ENCODE data around the gene NIBAN1.

NIBAN1 gene

GRCh38 chr1:184929711-184930202 is 44.6 kb downstream of the NIBAN1 start:
- Histone ChIP-seq H3K36me3 (ENCODE audit: control insufficient read depth, insufficient read depth, low read length) (no peaks in the 10 kb centered on the region), H3K4me1 (ENCODE audit: control insufficient read depth, insufficient read depth, low read length) (no peaks in the 10 kb centered on the region), H3K27me3 (ENCODE audit: control insufficient read depth, insufficient read depth, low read length) (no peaks in the 10 kb centered on the region), H3K9me3 (ENCODE audit: control insufficient read depth, insufficient read depth, low read depth, low read length) (no peaks in the 10 kb centered on the region), H3K9ac (ENCODE audit: low read length) (no peak overlapping the region), H3K27ac (ENCODE audit: low read depth, low read length) (no peak overlapping the region), H3K4me3 (ENCODE audit: low read depth, low read length) (no peak overlapping the region)

GRCh38 chr1:184928394-184928793 is 45.9 kb downstream of the NIBAN1 start:
- Histone ChIP-seq H3K9me3 (ENCODE audit: control insufficient read depth, insufficient read depth, low read depth, low read length) (no peaks in the 10 kb centered on the region), H3K27me3 (ENCODE audit: control insufficient read depth, insufficient read depth, low read length) (no peaks in the 10 kb centered on the region), H3K4me3 (ENCODE audit: low read depth, low read length) (no peak overlapping the region), H3K27ac (ENCODE audit: low read depth, low read length) (no peak overlapping the region), H3K36me3 (ENCODE audit: control insufficient read depth, insufficient read depth, low read length) (no peaks in the 10 kb centered on the region), H3K4me1 (ENCODE audit: control insufficient read depth, insufficient read depth, low read length) (no peaks in the 10 kb centered on the region), H3K9ac (ENCODE audit: low read length) (no peak overlapping the region)

All from HUES6 (cell line).